ENCODE data around the gene COL6A3. TPM values are rescaled to one million over a fixed set of nuclear protein-coding genes. Genes with fewer than 3 reads are reported as not detected.

Gene COL6A3
- total RNA-seq, 1 donor from 2014 or later: 57.1 TPM

DNA sequence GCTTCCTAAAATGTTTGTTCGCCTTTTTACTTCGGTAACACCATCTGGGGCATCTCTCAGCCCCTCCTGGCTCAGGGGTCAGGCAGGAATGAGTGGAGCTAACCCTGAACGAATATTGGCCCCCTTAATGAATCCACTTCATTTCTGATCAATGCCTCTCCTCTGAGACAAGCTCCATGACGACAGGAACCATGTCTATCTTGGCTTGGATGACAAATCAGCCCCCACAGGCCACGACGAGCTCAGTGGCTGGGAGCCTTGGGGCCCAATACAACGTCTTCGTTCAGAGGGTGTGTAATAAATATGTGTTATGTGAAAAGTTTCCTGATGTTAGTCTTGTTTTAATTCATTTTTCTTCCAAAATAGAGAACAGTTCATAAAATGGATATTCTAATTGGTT is 133.0 kb downstream of the COL6A3 start:
- Histone ChIP-seq H3K27ac (replicated peaks) (peak overlapping the region; percentile 72), H3K36me3 (no peaks in the 10 kb centered on the region), H3K4me1 (peaks cover 8% of the 10 kb centered on the region), H3K4me3 (no peak overlapping the region), H3K9me3 (replicated peaks) (no peaks in the 10 kb centered on the region), H3K27me3 (ENCODE audit: low read depth) (no peaks in the 10 kb centered on the region)
- TF ChIP-seq, protein P1, sequence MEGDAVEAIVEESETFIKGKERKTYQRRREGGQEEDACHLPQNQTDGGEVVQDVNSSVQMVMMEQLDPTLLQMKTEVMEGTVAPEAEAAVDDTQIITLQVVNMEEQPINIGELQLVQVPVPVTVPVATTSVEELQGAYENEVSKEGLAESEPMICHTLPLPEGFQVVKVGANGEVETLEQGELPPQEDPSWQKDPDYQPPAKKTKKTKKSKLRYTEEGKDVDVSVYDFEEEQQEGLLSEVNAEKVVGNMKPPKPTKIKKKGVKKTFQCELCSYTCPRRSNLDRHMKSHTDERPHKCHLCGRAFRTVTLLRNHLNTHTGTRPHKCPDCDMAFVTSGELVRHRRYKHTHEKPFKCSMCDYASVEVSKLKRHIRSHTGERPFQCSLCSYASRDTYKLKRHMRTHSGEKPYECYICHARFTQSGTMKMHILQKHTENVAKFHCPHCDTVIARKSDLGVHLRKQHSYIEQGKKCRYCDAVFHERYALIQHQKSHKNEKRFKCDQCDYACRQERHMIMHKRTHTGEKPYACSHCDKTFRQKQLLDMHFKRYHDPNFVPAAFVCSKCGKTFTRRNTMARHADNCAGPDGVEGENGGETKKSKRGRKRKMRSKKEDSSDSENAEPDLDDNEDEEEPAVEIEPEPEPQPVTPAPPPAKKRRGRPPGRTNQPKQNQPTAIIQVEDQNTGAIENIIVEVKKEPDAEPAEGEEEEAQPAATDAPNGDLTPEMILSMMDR (IDR thresholded peaks at IDR 0.05; ENCODE audit: borderline replicate concordance): no peak
- DNase-seq: no peak
- intact Hi-C loops (cut with micrococcal nuclease): no loop called here

DNA sequence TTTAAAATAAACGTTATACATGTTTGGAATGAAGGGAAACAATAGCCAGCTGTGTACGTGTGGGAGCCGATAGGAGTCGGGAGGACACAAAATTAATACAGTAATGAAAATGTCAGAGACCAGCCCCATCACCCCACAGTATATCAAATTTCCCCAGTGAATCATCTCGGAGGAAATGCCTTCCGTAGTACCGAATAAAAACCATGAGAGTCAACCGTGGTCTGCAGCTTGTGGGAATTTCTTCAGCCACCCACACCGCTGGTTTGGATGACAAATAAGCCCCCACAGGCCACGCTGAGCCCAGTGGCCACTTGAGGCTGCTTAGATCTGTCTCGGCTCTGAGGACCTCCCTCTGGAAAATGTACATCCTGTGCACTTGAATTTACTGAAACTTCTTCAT is 133.7 kb downstream of the COL6A3 start:
- TF ChIP-seq, protein P1 (IDR thresholded peaks at IDR 0.05; ENCODE audit: borderline replicate concordance): no peak
- no peaks in the 10 kb centered on the region for H3K36me3 ChIP-seq
- no peak overlapping the region for H3K4me3 ChIP-seq
- H3K4me1 ChIP-seq: peaks cover 8% of the 10 kb centered on the region
- H3K27ac ChIP-seq (replicated peaks): peak overlapping the region; percentile 72
- H3K9me3 ChIP-seq (replicated peaks): peaks cover 5% of the 10 kb centered on the region
- no peaks in the 10 kb centered on the region for H3K27me3 ChIP-seq (ENCODE audit: low read depth)
- no peak for DNase-seq
- intact Hi-C loops (cut with micrococcal nuclease): no loop called here

DNA sequence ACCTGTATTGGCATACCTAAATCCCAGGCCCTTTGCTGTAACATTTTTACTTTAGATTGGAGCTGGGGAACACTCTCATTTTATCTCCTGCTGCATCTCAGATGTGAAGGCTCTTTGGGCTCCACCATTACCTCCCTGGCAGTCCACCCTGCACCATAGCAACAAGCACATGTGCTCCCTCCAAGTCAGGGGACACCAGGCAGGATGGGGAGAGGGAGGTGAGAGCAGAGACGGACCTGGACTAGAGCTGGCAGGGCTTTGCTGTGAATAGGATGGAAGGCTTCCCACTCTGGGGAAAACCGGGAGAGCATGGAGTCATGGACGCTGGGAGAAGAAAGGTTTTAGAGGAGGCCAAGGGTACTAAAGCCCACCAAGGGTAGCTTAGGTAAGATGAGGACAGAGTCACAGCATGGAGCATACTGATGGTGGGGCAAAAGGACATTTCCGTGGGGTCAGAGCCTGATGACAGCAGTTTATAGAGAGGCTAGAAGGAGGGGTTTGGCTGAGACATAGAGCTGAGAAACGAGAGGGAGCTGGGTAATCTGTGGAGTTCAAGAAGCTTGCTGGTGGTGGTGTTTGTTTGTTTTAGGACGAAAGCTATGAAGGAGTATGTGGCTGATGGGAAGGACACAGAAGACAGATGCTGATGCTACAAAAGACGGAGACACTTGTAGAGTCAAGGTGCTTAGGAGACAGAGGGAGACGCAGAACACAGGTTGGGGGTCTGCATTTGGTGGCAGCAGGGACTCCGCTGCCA is 134.8 kb downstream of the COL6A3 start:
- Histone ChIP-seq H3K9me3 (replicated peaks) (peaks cover 5% of the 10 kb centered on the region), H3K4me1 (peaks cover 8% of the 10 kb centered on the region), H3K27ac (replicated peaks) (peak overlapping the region; percentile 72), H3K27me3 (ENCODE audit: low read depth) (no peaks in the 10 kb centered on the region), H3K4me3 (no peak overlapping the region), H3K36me3 (no peaks in the 10 kb centered on the region)
- no peak for DNase-seq
- TF ChIP-seq, protein P1 (IDR thresholded peaks at IDR 0.05; ENCODE audit: borderline replicate concordance): no peak
- intact Hi-C loops (cut with micrococcal nuclease): no loop called here

GRCh38 chr2:237278568-237278967 is 135.4 kb downstream of the COL6A3 start:
- TF ChIP-seq, protein P1 (IDR thresholded peaks at IDR 0.05; ENCODE audit: borderline replicate concordance): no peak
- peaks cover 5% of the 10 kb centered on the region for H3K9me3 ChIP-seq (replicated peaks)
- H3K4me3 ChIP-seq: no peak overlapping the region
- peak; percentile 58 for DNase-seq
- intact Hi-C loops (cut with micrococcal nuclease): no loop called here
- peaks cover 8% of the 10 kb centered on the region for H3K4me1 ChIP-seq
- H3K27ac ChIP-seq (replicated peaks): peak overlapping the region; percentile 72
- no peaks in the 10 kb centered on the region for H3K36me3 ChIP-seq
- H3K27me3 ChIP-seq (ENCODE audit: low read depth): no peaks in the 10 kb centered on the region

- no peak overlapping the region for H3K27ac ChIP-seq (replicated peaks)
- TF ChIP-seq, protein P1 (IDR thresholded peaks at IDR 0.05; ENCODE audit: borderline replicate concordance): no peak
Measured at GRCh38 chr2:237276716-237277490, 137.1 kb downstream of the COL6A3 start.

More at GRCh38 chr2:237276716-237277490, 137.1 kb downstream of the COL6A3 start:
- no peak for DNase-seq
- peaks cover 8% of the 10 kb centered on the region for H3K4me1 ChIP-seq
- no peaks in the 10 kb centered on the region for H3K36me3 ChIP-seq
- peaks cover 5% of the 10 kb centered on the region for H3K9me3 ChIP-seq (replicated peaks)
- no peak overlapping the region for H3K4me3 ChIP-seq
- intact Hi-C loops (cut with micrococcal nuclease): no loop called here
- no peaks in the 10 kb centered on the region for H3K27me3 ChIP-seq (ENCODE audit: low read depth)

Other genes with a start within 250 kb of the COL6A3 start
- 73.5 TPM for gene MLPH, start 73.1 kb upstream of the COL6A3 start, total RNA-seq
- not detected for gene PRLH, start 152.4 kb upstream of the COL6A3 start, total RNA-seq
- gene RAB17, start 176.6 kb upstream of the COL6A3 start, total RNA-seq: 4.5 TPM
- gene LRRFIP1, start 213.4 kb upstream of the COL6A3 start, total RNA-seq: 97.1 TPM

Data from left ventricle myocardium inferior (tissue), 1 donor.